ENCODE results near the gene LRPAP1.
"Not testable (repeated sequence)": the region's sequence is repeated elsewhere in the genome, so short reads cannot be mapped to it uniquely, and the experiment has no call there.

LRPAP1 gene

DNA sequence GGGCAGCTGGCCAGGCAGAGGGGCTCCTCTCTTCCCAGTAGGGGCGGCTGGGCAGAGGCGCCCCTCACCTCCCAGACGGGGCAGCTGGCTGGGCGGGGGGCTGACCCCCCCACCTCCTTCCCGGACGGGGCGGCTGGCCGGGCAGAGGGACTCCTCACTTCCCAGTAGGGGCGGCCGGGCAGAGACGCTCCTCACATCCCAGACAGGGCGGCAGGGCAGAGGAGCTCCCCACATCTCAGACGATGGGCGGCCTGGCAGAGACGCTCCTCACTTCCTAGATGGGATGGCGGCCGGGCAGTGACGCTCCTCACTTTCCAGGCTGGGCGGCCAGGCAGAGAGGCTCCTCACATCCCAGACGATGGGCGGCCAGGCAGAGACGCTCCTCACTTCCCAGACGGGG is 6.7 kb upstream of the LRPAP1 start:
- FAIRE-seq; DNase-seq (ENCODE audit: extremely low spot score, insufficient read length, low read depth): not testable (repeated sequence)

DNA sequence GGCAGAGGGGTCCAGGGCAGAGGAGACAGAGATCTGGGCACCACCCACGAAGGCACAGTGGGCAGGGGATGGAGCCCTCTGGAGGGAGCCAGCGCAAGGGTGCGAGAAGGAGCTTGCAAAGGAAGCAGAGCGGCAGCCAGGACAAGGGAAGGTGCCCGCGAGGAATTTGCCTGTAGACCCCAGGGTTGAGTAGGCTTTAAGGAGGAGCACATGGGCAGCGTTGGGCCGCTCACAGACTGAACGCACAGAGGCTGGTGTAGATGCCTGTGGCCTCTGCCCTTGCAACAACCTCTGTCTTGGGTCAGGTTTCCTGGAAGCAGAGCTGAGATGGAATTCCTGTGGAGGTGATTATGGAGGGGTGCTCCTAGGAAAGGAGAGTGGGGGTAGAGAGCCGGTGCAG is 3.6 kb upstream of the LRPAP1 start:
- not testable (repeated sequence) for DNase-seq (ENCODE audit: extremely low spot score, insufficient read length, low read depth); FAIRE-seq

DNA sequence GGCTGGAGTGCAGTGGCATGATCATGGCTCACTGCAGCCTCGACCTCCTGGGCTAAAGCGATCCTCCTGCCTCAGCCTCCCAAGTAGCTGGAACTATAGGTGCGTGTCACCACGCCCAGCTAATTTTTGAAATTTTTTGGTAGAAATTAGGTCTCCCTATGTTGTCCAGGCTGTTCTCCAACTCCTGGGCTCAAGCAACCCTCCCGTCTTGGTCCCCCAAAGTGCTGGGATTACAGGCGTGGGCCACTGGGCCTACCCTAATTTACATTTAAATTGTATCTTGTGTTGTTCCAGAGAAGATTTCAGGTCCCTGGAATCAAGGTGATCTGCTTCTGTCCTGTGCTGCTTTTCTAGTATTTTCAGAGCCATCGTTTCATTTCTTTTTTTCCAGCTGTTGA is 1.2 kb upstream of the LRPAP1 start:
- no peak for FAIRE-seq
- DNase-seq (ENCODE audit: extremely low spot score, insufficient read length, low read depth), result no peak

DNA sequence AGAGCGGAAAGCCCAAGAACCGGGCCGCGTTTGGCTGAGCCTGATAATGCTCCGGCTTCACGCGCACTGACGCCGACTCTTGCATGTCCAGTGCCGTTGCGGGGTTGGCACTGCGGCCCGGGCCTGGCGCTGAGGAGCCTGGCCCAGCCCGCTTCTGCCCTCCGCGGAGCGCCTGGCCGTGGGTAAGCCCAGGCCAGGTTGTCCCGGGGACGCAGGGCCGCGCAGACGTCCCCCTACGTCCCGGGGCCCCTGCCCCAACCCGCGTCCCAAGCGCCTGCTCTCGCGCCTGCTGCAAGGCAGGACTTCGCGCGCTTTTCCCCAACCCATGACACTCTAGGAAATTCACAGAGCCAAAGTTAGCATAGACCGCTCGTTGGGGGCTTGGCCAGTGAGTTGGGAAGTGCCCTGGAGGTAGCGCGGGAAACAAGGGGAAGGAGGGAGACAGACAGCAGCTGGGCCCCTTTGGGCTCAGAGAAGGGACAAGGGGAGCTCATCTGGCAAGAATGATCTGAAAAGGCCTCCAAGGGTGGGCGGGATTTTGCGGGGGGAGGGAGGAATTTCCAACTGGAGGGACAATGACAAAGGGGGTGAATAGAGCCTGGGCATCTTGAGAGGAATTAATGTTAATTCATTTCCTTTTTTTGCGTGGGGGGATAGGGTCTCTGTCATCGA is 665 bp upstream of the LRPAP1 start:
- FAIRE-seq, result no peak

DNA sequence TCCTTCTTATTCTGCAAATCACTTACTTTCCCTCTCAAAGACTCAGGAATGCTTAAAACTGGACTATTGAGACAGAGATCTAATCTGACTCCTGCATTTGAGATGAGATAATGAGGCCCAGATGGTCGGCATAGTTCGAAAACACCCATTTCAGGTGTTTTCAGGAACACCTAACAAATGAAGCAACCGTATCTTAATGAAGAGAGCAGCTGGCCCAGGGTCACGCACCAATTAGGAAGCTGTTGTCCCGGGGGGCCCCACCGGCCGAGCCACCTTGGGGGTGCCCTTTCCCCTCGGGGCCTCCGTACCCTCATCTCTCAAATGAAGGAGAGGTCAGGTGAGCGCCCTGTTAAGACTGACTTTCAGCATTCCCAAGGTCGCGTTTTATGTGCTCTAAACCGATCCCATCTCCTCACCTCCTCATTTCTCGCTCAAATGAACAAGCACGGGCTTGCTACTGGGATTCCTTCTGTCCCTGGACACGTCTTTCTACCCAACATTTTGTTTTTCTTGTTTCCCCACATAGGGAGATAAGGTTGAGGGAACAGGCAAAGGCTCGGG is 824 bp downstream of the LRPAP1 start:
- DNase-seq (ENCODE audit: extremely low spot score, insufficient read length, low read depth) (no peak), FAIRE-seq (peak; percentile 62)

More for the DNA sequence above, 665 bp upstream of the LRPAP1 start:
- DNase-seq (ENCODE audit: extremely low spot score, insufficient read length, low read depth), result no peak

DNA sequence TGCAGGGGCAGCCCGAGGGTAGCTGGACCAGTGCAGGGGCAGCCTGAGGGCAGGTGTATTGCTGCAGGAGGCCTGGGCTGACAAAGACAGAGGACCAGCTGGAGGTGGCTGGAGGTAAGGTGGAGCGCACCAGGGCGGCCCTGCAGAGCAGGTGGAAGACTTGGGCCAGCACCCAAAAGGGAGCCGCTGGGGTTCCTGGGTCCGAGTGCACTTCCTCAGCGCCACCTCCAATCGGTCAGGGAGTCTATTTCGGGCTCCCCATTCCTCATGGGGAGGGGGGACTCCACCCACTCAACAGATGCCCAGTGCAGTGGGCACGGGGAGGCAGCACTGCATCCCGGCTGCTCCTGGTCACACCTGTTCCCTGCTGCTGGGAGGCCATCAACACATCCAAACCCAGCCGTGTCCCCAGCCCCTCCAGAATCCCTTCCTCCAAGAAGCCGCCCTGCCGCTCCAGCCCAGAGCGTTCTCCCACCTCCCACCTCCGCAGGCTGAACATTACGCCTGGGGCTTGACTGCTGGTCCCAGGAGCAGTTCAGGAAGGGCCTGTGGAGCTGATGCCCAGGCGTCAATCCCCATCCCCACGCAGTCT is 1.5 kb downstream of the LRPAP1 start:
- no peak for FAIRE-seq
- no peak for DNase-seq (ENCODE audit: extremely low spot score, insufficient read length, low read depth)

DNA sequence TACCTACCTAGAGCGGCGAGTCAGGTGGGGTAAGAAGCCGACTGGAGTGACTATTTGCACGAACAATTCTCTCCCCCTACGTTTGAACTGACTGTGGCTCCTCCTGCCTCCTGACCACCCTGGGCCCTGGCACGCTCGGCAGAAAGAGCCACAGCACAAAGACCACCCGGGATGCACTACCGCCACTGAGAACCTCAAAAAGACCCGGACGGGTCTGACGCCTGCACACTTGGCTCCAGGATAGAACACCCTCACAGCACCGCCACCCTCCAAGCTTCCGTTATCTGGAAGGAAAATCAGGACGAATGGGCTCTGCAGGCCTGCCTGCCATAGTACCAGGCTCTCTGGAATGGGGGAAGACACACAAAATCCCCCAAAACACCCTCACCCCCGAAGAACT is 2.2 kb downstream of the LRPAP1 start:
- no peak for FAIRE-seq
- DNase-seq (ENCODE audit: extremely low spot score, insufficient read length, low read depth), result no peak

DNA sequence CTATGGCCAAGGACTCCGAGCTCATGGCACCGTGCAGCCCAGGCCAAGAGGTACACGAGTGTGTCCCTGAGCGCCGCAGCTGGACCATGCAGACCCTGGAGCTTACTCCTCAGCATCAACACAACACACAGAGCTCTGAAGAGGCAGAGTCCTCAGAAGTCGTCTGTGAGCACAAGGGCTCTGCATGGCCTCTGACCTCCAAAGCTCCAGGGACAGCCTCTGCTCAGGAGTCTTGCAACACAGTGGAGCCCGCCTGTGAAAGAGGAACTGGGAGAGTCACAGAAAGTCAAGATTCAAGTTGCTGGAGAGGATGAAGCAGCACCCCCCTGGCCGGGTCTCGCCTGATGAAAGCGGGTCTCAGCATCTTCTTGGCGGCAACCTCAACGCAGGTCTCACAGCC is 2.9 kb downstream of the LRPAP1 start:
- DNase-seq (ENCODE audit: extremely low spot score, insufficient read length, low read depth), result no peak
- FAIRE-seq, result peak; percentile 50

DNA sequence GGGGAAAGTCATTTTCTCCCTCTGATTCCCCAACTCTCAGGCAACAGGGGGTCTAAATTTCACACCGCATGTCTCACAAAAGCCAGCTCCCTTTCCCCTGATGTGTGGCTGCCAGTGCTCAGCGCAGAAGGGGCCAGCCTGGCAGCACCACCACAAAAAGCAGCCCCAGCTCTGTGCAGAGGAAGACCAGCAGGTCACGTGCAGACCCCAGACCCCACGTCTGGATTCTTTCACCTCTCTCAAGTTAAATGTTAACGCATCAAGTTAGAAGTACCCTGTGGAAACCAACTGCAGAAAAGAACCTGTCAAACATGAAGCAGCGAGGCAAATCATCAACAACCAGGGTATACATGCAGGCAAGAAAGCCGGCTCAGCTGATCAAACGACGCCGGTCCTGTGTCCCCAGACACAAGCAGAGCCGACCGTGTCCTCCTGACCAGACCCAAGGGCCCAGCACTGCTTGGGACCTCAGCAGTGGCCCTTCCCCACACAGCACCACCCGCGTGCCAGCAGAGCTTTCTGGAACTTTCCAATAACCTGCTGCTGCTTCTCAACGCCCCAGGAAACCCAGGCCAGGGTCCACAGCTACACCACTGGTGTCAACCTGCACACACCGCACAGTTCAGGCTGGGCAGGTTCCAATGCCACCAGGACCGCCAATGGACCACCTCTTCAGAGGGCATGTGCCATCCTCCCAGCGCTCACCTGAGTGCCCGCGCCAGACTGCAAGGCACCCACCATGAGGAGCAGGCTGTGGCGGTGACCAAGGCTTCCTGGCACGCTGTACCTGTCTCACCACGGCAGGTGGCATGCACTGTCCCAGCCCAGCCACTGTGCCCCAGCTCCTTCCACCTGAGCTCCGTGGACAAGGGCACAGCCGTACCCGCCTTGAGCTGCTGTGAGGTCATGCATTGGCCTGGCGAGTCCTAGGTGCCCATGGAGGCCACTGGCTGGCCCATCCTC is 4.0 kb downstream of the LRPAP1 start:
- DNase-seq (ENCODE audit: extremely low spot score, insufficient read length, low read depth), result no peak
- no peak for FAIRE-seq

DNA sequence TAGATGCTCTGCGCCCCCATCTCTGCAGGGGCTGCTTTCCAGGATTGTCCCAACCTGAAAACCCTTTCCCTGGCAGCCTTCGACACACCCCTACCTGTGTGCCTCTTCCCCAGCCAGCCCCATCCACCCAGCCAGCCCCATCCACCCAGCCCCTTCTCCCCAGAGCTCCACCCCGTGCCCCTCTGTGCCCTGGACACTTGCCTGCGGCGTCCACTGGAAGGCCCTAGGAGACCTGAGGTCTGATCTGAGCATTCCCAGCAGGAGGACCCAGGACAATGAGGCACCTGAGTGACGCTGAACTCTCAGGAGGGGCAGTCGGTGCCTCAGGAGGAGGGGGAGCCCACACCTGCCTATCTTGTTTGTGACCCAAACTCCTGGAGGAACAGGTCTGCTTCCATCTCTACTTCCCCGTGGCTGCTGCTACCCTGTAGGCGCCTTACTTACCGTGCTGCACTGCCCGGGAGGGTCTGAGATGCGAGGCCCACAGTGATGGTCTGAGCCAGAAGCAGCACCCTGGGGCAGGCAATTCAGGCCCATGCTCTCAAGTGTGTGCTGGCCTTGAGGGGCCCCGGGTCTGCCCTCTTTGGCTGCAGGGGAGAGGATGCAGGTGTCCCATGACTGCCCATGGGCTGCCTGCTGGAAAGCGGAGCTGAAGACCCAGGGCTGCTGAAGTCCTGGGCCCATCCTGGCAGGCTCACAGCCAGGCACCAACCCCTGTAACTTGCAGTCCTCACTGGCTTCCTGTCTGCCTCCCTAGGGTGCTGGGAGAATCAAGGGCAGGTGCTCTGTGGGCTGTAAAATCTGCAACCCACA is 4.9 kb downstream of the LRPAP1 start:
- DNase-seq (ENCODE audit: extremely low spot score, insufficient read length, low read depth) (no peak), FAIRE-seq (no peak)

DNA sequence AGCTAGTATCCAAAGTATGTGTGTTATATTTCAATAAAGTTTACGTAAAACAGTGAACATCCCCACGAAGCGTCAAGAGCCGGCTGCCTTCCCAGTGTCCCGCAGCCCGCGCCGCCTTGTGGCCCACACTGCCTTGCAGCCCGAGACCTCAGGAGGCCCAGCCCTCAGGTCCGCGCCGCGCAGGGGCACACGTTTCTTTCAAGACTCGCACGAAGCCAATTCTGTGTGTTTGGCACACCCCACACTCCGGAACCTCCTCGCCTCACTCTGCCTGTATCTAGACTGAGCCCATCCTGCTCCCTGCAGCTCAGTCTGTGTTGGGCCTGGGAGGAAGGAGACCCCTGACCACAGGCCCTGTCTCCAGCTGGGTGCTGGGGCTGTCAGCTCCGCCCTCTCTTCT is 5.8 kb downstream of the LRPAP1 start:
- DNase-seq (ENCODE audit: extremely low spot score, insufficient read length, low read depth) (no peak), FAIRE-seq (no peak)

DNA sequence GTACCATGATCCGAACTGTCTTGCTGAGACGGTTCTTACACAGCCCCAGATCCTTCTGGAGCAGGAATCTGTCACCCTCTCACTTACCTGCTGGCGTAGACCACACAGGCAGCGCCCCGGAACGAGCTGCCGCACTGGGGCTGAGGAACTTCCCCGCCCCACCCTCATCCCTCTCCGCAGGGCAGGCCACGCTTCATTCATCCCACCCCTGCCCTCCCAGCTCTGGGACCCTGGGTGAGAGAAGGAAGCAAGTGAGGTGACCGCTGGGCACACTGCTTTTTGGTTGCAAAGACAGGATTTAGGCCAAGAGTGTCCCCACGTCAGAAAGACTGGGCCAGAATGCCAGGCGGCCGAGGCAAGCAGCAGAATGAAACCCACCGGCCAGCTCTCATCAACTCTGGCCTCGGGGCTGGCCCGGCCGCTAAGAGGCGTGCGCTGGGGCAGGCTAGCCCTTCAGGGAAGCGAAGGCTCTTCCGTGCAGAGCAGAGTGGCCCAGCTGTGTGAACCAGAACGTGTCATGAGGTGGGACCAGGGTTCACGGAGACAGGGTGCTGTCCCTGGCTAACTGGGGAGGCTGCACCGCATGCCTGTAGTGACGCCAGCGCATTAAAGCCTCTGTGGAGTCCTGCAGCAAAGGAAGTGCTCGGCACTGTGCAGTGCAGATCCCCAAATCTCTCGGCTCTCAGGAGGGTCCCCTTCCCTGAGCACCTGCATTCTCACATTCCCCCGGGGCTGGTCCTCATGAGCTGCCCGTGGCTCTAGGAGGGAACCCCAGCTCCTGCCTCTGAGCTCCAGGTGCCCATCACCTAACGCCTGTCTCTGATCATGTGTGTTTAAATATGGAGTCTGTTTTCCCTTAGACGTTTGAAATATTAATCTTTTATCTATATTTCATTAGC is 6.4 kb downstream of the LRPAP1 start:
- no peak for DNase-seq (ENCODE audit: extremely low spot score, insufficient read length, low read depth)
- FAIRE-seq, result no peak

DNA sequence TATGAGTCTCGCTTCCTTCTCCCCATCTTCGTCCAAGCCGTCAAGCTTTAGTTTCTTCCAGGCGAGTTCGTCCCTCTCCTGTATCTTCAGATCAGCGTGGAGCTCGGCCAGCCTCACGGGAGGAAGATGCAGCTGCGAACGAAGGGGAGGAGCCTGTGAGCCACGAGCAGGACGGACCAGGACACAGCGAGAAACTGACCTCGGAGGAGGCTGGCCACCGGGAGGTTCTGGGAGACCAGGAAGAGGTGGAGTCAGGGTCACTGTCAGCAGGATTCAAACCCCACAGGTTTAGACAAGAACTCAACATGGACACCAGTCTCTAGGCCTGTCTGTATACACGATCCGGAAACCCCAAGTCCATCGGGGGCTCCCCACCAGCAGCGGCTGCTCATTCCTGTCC is 7.3 kb downstream of the LRPAP1 start:
- no peak for DNase-seq (ENCODE audit: extremely low spot score, insufficient read length, low read depth)
- no peak for FAIRE-seq

DNA sequence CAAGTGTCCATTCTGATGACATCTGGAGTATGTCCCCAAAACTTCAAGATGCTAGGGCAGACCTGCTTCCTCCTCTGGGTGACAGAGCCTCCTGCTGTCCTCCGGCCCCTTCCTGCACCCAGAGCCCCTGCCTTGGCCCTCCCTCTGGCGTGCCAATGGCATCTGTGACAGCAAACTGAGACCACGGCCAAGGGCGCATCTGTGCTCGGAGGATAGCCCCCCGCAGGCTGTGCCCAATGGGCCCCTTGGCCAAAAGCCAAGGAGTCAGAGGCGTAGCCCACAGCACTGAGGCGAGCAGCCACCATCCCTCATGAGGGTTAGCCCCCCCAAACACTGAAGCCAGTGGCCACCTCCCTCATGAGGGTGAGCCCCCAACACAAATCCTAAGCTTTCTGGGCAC is 7.9 kb downstream of the LRPAP1 start:
- FAIRE-seq, result no peak

DNA sequence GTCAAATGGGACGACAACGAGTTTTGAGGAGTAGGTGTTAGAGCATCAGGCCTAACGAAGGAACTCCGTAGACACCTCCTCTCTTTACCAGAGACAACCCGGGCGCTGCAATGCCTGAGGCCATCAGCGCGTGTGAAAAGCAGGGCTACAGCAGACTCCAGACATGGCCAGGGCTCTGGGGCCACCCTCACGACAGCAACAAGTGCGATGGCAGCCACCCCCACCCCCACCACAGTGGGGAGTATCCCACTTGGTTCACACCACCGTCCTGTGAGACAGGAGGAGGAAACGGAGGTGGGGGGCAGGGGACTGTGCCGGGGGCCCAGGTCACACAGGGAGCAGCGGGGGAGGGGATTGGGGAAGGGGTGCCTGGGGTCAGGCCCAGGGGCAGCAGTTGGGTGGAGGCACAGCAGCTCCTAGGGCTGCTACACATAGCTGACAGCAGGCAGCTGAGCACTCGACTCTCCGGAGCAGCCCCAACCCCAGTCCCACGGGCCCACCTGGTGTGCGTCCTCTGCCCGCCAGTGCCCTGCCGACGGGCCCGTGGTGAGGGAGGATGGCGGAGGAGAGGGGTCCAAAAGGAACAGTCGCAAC is 8.5 kb downstream of the LRPAP1 start:
- no peak for DNase-seq (ENCODE audit: extremely low spot score, insufficient read length, low read depth)
- FAIRE-seq, result no peak

More for the DNA sequence above, 7.9 kb downstream of the LRPAP1 start:
- DNase-seq (ENCODE audit: extremely low spot score, insufficient read length, low read depth), result no peak

DNA sequence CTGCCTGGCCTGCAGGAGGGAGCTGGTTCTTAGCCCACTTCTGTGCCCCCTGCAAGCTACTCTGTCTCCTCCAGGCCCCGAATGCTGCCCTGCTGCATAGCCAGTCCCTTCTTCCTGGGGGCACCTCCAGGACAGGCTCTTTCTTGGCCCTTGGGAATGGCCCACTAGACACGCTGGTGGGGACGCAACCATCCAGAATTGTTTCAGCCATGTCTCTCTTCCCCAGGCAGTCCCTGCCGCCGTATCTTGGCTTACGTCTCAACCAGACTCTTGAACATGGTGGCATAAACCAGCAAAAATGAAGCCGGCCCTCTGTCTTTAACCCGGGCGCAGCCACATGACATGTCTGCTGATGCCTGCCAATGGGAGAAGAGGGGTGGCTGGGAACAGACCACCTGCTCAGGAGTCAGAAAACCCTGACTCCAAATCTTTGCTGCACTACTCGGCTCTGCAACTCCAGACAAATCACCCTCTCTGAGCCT is 9.0 kb downstream of the LRPAP1 start:
- DNase-seq (ENCODE audit: extremely low spot score, insufficient read length, low read depth) (no peak), FAIRE-seq (no peak)

DNA sequence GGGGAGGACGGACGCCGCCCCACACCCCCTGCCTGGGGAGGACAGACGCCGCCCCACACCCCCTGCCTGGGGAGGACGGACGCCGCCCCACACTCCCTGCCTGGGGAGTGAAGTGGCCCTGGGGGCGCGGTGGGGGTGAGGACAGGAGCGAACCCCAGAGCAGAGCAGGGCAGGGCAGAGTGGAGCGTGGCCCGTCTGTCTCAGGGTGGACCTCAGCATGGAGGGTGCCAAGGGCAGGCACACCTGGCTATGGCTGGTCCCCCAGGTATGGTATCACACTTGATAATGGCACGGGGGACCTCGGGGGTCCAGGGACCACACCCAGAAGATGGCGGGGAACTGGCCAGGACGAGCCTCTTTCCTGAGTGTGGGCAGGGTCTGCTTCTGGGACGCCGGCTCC is 9.6 kb downstream of the LRPAP1 start:
- no peak for DNase-seq (ENCODE audit: extremely low spot score, insufficient read length, low read depth)
- no peak for FAIRE-seq

DNA sequence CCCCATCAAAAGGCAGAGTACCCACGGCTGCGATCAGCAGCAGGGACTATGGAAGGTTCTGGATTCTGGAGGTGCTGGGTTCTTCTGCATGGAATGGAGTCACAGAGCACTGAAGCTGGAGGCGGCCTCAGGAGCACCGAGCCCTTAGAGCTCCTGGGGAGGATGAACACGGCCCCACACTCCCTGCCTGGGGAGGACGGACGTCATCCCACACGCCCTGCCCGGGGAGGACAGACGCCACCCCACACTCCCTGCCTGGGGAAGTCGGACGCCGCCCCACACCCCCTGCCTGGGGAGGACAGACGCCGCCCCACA is 9.9 kb downstream of the LRPAP1 start:
- no peak for DNase-seq (ENCODE audit: extremely low spot score, insufficient read length, low read depth)
- FAIRE-seq, result no peak
